H1 (cell line): Measurements from ENCODE around the gene ZMYND10. TPM values are rescaled to one million over a fixed set of nuclear protein-coding genes. Genes with fewer than 3 reads are reported as not detected.
A peak's percentile ranks its signal among the peaks of the same experiment; 100 is the strongest.

Source experiments
- CTCF ChIA-PET: fragments of 300-600 bp; sonication (Branson Sonifier 250); formaldehyde crosslinking; loops from one replicate; lab custom pipeline; 2021; ENCODE audit not compliant: partially characterized antibody; lab: Charles Lee
- POLR2A ChIA-PET: fragments of 300-600 bp; sonication (Branson Sonifier 250); formaldehyde crosslinking; loops from one replicate; lab custom pipeline; 2021; ENCODE audit warnings: inconsistent platforms; ENCODE audit not compliant: partially characterized antibody; lab: Charles Lee
- DNase-seq, 2 experiments: peaks; one replicate each; pipeline versions ENCODE4 v3.0.0 to v3.0.0-alpha.2; 2010 to 2022; ENCODE audit warnings: low spot score in 2 of 2, low read depth in 1 of 2, mixed read lengths in 1 of 2
- FAIRE-seq: peaks from 2 replicates; lab custom pipeline; 2011; peaks lifted over from hg19 to GRCh38; lab: Jason Lieb, UNC
- H2AFZ ChIP-seq: 2 replicates; pipeline ENCODE4 v1.8.1; 2012; ENCODE audit warnings: low read length, inconsistent platforms
- H2AK5ac ChIP-seq: 2 replicates; pipeline ENCODE4 v1.6.1; 2013; ENCODE audit warnings: low read depth, low read length
- H2BK120ac ChIP-seq: replicated peaks from 2 replicates; pipeline ENCODE3; 2013; ENCODE audit warnings: low read depth, low read length, inconsistent platforms
- H2BK12ac ChIP-seq: 2 replicates; pipeline ENCODE4 v1.6.1; 2013; ENCODE audit warnings: low read depth, low read length
- H2BK15ac ChIP-seq: 2 replicates; pipeline ENCODE4 v1.6.1; 2013; ENCODE audit warnings: low read length
- H2BK20ac ChIP-seq: 2 replicates; pipeline ENCODE4 v1.6.1; 2013; ENCODE audit warnings: low read length
- H2BK5ac ChIP-seq: 2 replicates; pipeline ENCODE4 v1.6.1; 2013; ENCODE audit warnings: low read depth, low read length
- H3K14ac ChIP-seq: 2 replicates; pipeline ENCODE4 v1.6.1; 2013; ENCODE audit warnings: inconsistent platforms; ENCODE audit not compliant: insufficient read length
- H3K18ac ChIP-seq: 2 replicates; pipeline ENCODE4 v1.6.1; 2013; ENCODE audit warnings: low read length; ENCODE audit errors: extremely low read depth
- H3K23ac ChIP-seq: 2 replicates; pipeline ENCODE4 v1.6.1; 2013; ENCODE audit warnings: inconsistent platforms; ENCODE audit not compliant: insufficient read length
- H3K23me2 ChIP-seq: 2 replicates; pipeline ENCODE4 v1.6.1; 2013; ENCODE audit warnings: low read depth, low read length
- H3K27ac ChIP-seq: 2 replicates; pipeline ENCODE4 v1.6.1; 2011; ENCODE audit warnings: low read depth, low read length, inconsistent platforms
- H3K27me3 ChIP-seq, 4 experiments: replicated peaks in 1 of 4; 1 replicate in 1 of 4; 2 replicates in 3 of 4; pipeline versions ENCODE4 v1.6.1 to v1.8.1; 2011 to 2013; ENCODE audit warnings: low read length in 3 of 4, mild to moderate bottlenecking in 3 of 4, inconsistent platforms in 2 of 4, mixed read lengths in 2 of 4, moderate library complexity in 1 of 4; ENCODE audit not compliant: control insufficient read depth in 3 of 4, insufficient read depth in 3 of 4; ENCODE audit errors: extremely low read depth in 1 of 4
- H3K36me3 ChIP-seq, 4 experiments: 2 replicates each; pipeline versions ENCODE4 v1.6.1 to v1.8.1; 2011 to 2013; ENCODE audit warnings: mild to moderate bottlenecking in 4 of 4, low read length in 3 of 4, moderate library complexity in 2 of 4, control low read depth in 1 of 4, inconsistent platforms in 1 of 4; ENCODE audit not compliant: insufficient read depth in 4 of 4, control insufficient read depth in 2 of 4
- H3K4ac ChIP-seq: replicated peaks from 2 replicates; pipeline ENCODE3; 2013; ENCODE audit warnings: low read length, low read depth, mixed read lengths, inconsistent platforms; ENCODE audit not compliant: insufficient read length
- H3K4me1 ChIP-seq, 4 experiments: replicated peaks in 1 of 4; 1 replicate in 1 of 4; 2 replicates in 3 of 4; pipeline versions ENCODE4 v1.6.1 to v1.8.1; 2011 to 2013; ENCODE audit warnings: low read length in 3 of 4, inconsistent platforms in 2 of 4, mixed read lengths in 1 of 4; ENCODE audit not compliant: insufficient read depth in 4 of 4, control insufficient read depth in 3 of 4
- H3K4me2 ChIP-seq, 2 experiments: 2 replicates each; pipeline versions ENCODE4 v1.6.1 to v1.8.1; 2011 to 2013; ENCODE audit warnings: low read depth in 2 of 2, low read length in 2 of 2, control low read depth in 1 of 2, inconsistent platforms in 1 of 2, mild to moderate bottlenecking in 1 of 2; ENCODE audit not compliant: insufficient read depth in 1 of 2
- H3K4me3 ChIP-seq, 4 experiments: fragments of 200-600, 300-600 bp in 1 of 4; sonication (generic), shearing (Covaris generic), sonication (Bioruptor Twin) in 1 of 4; 2 replicates each; pipeline versions ENCODE4 v1.5.1 to v1.8.1; 2011 to 2016; ENCODE audit warnings: low read length in 4 of 4, low read depth in 3 of 4, control low read depth in 2 of 4, inconsistent platforms in 2 of 4, mild to moderate bottlenecking in 2 of 4, mixed read lengths in 1 of 4, moderate library complexity in 1 of 4; ENCODE audit not compliant: insufficient read depth in 2 of 4; ENCODE audit errors: extremely low read depth in 1 of 4
- H3K56ac ChIP-seq: replicated peaks from 2 replicates; pipeline ENCODE3; 2013; ENCODE audit warnings: low read depth, mild to moderate bottlenecking, mixed read lengths, low read length, inconsistent platforms; ENCODE audit not compliant: insufficient read length
- H3K79me1 ChIP-seq: 2 replicates; pipeline ENCODE4 v1.6.1; 2013; ENCODE audit warnings: low read depth, low read length, control low read depth
- H3K79me2 ChIP-seq, 2 experiments: 2 replicates each; pipeline versions ENCODE4 v1.6.1 to v1.8.1; 2012 to 2013; ENCODE audit warnings: low read length in 2 of 2, mild to moderate bottlenecking in 2 of 2, inconsistent platforms in 1 of 2; ENCODE audit not compliant: insufficient read depth in 2 of 2, control insufficient read depth in 1 of 2
- H3K9ac ChIP-seq, 4 experiments: replicated peaks in 1 of 4; 1 replicate in 1 of 4; 2 replicates in 3 of 4; pipeline versions ENCODE4 v1.6.1 to v1.8.1; 2011 to 2013; ENCODE audit warnings: low read depth in 3 of 4, low read length in 3 of 4, control low read depth in 2 of 4, mild to moderate bottlenecking in 2 of 4, moderate library complexity in 2 of 4, inconsistent platforms in 1 of 4; ENCODE audit errors: extremely low read depth in 1 of 4
- H3K9me3 ChIP-seq, 2 experiments: 2 replicates each; pipeline versions ENCODE4 v1.6.1 to v1.8.1; 2012 to 2013; ENCODE audit warnings: mild to moderate bottlenecking in 2 of 2, moderate library complexity in 2 of 2, control low read depth in 1 of 2, inconsistent platforms in 1 of 2, low read depth in 1 of 2, low read length in 1 of 2, mixed read lengths in 1 of 2; ENCODE audit not compliant: insufficient read depth in 2 of 2
- H4K20me1 ChIP-seq, 2 experiments: replicated peaks in 1 of 2; 2 replicates each; pipeline versions ENCODE3 to v1.8.1; 2011 to 2013; ENCODE audit warnings: inconsistent platforms in 2 of 2, low read length in 2 of 2, mild to moderate bottlenecking in 1 of 2; ENCODE audit not compliant: insufficient read depth in 2 of 2, control insufficient read depth in 1 of 2
- H4K5ac ChIP-seq: 2 replicates; pipeline ENCODE4 v1.6.1; 2013; ENCODE audit warnings: low read length, low read depth, mixed read lengths, inconsistent platforms; ENCODE audit not compliant: insufficient read length
- H4K8ac ChIP-seq: 2 replicates; pipeline ENCODE4 v1.8.0; 2013; ENCODE audit warnings: mild to moderate bottlenecking, moderate library complexity, low read length, inconsistent platforms; ENCODE audit not compliant: insufficient read depth; ENCODE audit errors: extremely low read depth
- H4K91ac ChIP-seq: replicated peaks from 2 replicates; pipeline ENCODE3; 2013; ENCODE audit warnings: low read length, mixed read lengths, inconsistent platforms; ENCODE audit not compliant: insufficient read length
- CEBPB ChIP-seq: IDR thresholded peaks from 2 replicates; pipeline ENCODE4 v1.6.1; 2012; ENCODE audit warnings: low read depth, low read length
- HDAC2 ChIP-seq, 2 experiments: fragments of 300-600 bp in 1 of 2; sonication (generic) in 1 of 2; IDR thresholded peaks; 2 replicates each; pipeline ENCODE4 v1.6.1; 2011 to 2012; ENCODE audit warnings: low read depth in 2 of 2, low read length in 2 of 2, mild to moderate bottlenecking in 2 of 2, moderate library complexity in 2 of 2, borderline replicate concordance in 1 of 2, inconsistent platforms in 1 of 2
- NANOG ChIP-seq: IDR thresholded peaks from 2 replicates; pipeline ENCODE4 v1.6.1; 2011; ENCODE audit warnings: low read length, low read depth, mild to moderate bottlenecking, inconsistent platforms; ENCODE audit not compliant: insufficient read depth, poor library complexity, severe bottlenecking
- RFX5 ChIP-seq: IDR thresholded peaks from 2 replicates; pipeline ENCODE4 v1.6.1; 2011; ENCODE audit warnings: low read depth, low read length, improper control_type of control experiment, borderline replicate concordance
- RNF2 ChIP-seq: fragments of 200-900, 300-1000 bp; sonication (generic); IDR thresholded peaks from 2 replicates; pipeline ENCODE4 v1.7.1; 2016; ENCODE audit warnings: borderline replicate concordance, low read depth, mild to moderate bottlenecking, antibody characterized with exemption, low read length; ENCODE audit not compliant: poor library complexity, severe bottlenecking; ENCODE audit errors: missing control alignments
- SIN3A ChIP-seq, 2 experiments: IDR thresholded peaks in 1 of 2; conservative IDR thresholded peaks in 1 of 2; 2 replicates each; pipeline ENCODE4 v1.6.1; 2011 to 2012; ENCODE audit warnings: low read length in 2 of 2, improper control_type of control experiment in 1 of 2, low read depth in 1 of 2, mild to moderate bottlenecking in 1 of 2
- SUZ12 ChIP-seq: fragments of 200-600 bp; sonication (generic); IDR thresholded peaks from 2 replicates; pipeline ENCODE4 v1.6.1; 2012; ENCODE audit warnings: mild to moderate bottlenecking, inconsistent platforms, low read length, moderate library complexity, mixed read lengths
- TAF7 ChIP-seq: optimal IDR thresholded peaks from 2 replicates; pipeline ENCODE3; 2011; ENCODE audit warnings: low read depth, mild to moderate bottlenecking, inconsistent platforms, low read length, moderate library complexity, borderline replicate concordance
- TEAD4 ChIP-seq: IDR thresholded peaks from 2 replicates; pipeline ENCODE4 v1.6.1; 2012; ENCODE audit warnings: low read depth, low read length, inconsistent platforms, mixed read lengths
- USF2 ChIP-seq: IDR thresholded peaks from 2 replicates; pipeline ENCODE4 v1.6.1; 2011; ENCODE audit warnings: low read length, improper control_type of control experiment
- WGBS, 2 experiments: shearing (Covaris generic) in 1 of 2; methylation state at CpG; one replicate each; pipeline versions ENCODE4 v1.1.6 to v1.1.7; 2013 to 2015; ENCODE audit warnings: low lambda C conversion rate in 2 of 2, mixed read lengths in 2 of 2, inconsistent platforms in 1 of 2, low coverage in 1 of 2, missing lambda C conversion rate in 1 of 2; ENCODE audit not compliant: insufficient replicate concordance in 2 of 2, insufficient coverage in 1 of 2, insufficient read length in 1 of 2; ENCODE audit errors: extremely low coverage in 1 of 2, missing lambda C conversion rate in 1 of 2; 5-methylcytosine and 5-hydroxymethylcytosine counted together
- polyA plus RNA-seq, 7 experiments: library from polyadenylated mRNA; depleted of rRNA in 3 of 7; stranded (reverse) in 5 of 7; unstranded in 2 of 7; fragments of >200 nt in 5 of 7; fragments of 200-250 nt in 2 of 7; gene quantifications; 1 replicate in 5 of 7; 2 replicates in 1 of 7; 4 replicates in 1 of 7; pipeline versions ENCODE4 v1.2.1 to v1.2.3, GENCODE V29; 2011 to 2013; ENCODE audit warnings: missing spikeins in 2 of 7, mixed read lengths in 2 of 7
- total RNA-seq: library from RNA; stranded (reverse); fragmentation: NEBNext Ultra II Directional; extraction: Animal tissue kit (Norgen Biotek cat#: 25700); gene quantifications from 2 replicates; pipeline ENCODE4 v1.2.1, GENCODE V29; 2021

ZMYND10 gene
- total and polyA plus RNA-seq, 2 of the 8 experiments (the other 6 are each of a cell fraction or from before 2014, with no cell fraction given), result 0.56 to 0.79 TPM

DNA sequence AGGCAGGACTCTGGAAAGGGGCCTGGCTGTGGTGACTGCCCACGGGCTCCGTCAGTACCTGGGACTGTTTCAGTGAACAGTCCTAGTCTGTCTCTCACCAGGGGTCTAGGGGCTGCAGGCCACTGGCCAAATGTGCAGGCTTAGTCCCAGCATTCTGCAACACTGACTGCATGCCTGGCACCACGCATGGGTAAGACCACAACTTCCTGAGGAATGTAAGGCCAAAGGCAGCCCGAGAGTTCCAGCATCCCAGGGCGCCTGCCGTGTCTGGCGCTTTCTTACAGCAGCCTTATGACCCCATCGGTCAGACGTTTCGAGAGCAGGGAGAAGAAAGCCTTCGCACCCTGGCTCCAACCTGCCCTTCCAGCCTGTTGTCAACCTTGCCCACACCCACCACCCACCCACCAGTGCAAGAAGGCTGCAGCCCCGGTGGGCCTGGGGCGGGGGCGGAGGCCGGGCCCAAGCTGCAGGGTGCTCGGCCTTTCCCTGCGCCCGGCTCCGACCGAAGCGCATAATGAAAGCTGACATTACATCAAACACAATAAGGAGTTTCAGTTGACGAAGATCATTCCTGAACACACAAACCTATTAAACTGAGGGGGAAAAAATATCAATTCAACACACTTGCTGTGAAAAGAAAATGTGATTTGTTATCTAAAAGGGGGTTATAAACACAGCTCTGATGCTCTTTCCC lies 43.3 kb upstream of the ZMYND10 start:
- H3K23ac ChIP-seq, result no peak overlapping the region
- H3K23me2 ChIP-seq, result no peaks in the 10 kb centered on the region
- no peak overlapping the region for H3K27ac ChIP-seq
- H3K4me2 ChIP-seq, result no peak overlapping the region
- no peak overlapping the region for H2BK5ac ChIP-seq
- H2BK120ac ChIP-seq, result no peak overlapping the region
- H2AFZ ChIP-seq, result no peak overlapping the region
- H4K5ac ChIP-seq, result no peak overlapping the region
- H3K14ac ChIP-seq, result no peak overlapping the region
- peaks cover 0 to 2% (median under 1%) of the 10 kb centered on the region in 4 experiments; a peak in 3 of 7 replicates for H3K4me1 ChIP-seq
- H3K36me3 ChIP-seq, result no peaks in the 10 kb centered on the region
- H3K79me2 ChIP-seq, result no peaks in the 10 kb centered on the region
- no peak overlapping the region for H4K91ac ChIP-seq
- no peak overlapping the region for H3K9ac ChIP-seq
- H2BK15ac ChIP-seq, result no peak overlapping the region
- H3K9me3 ChIP-seq, result no peaks in the 10 kb centered on the region
- FAIRE-seq (no peak), DNase-seq (no peak)
- no peak overlapping the region for H2AK5ac ChIP-seq
- H3K27me3 ChIP-seq, result no peaks in the 10 kb centered on the region
- ChIA-PET POLR2A (interaction anchor here (0.9 kb wide), 1 partner anchor 127 kb away, joined by 3 read pairs; no protein-coding TSS in a partner anchor), CTCF (interaction anchor here (0.7 to 9.3 kb wide), 17 partner anchors 10 to 182 kb away, joined by 3 to 136 read pairs (median 6); partner anchors contain the start of genes CYB561D2, NPRL2 and ZMYND10)
- H3K56ac ChIP-seq, result no peak overlapping the region
- H3K4ac ChIP-seq, result no peak overlapping the region
- H4K20me1 ChIP-seq, result peaks cover 0 to 3% of the 10 kb centered on the region in 2 experiments
- no peak overlapping the region for H3K4me3 ChIP-seq
- H4K8ac ChIP-seq, result peak overlapping the region; percentile 6; the same call in 1 of the 2 replicates
- no peak overlapping the region for H2BK12ac ChIP-seq
- H2BK20ac ChIP-seq, result no peak overlapping the region
- WGBS, 2 experiments, result 92% methylated on average over 22 of the region's 22 CpGs; no CpG with 5 or more reads in 1 of the 2 experiments
- H3K79me1 ChIP-seq, result no peaks in the 10 kb centered on the region
- H3K18ac ChIP-seq, result no peak overlapping the region; the same call in 1 of the 2 replicates
- TF ChIP-seq SIN3A (conservative IDR thresholded peaks at IDR 0.05 in 1 of 2, IDR thresholded peaks at IDR 0.05 in 1 of 2; ENCODE audit: low read depth in 1 of 2, low read length in 2 of 2), result no peak
- no peak for TF ChIP-seq RFX5
- TF ChIP-seq USF2, result no peak
- TF ChIP-seq NANOG, result no peak
- no peak for TF ChIP-seq HDAC2 (IDR thresholded peaks at IDR 0.05; ENCODE audit: borderline replicate concordance in 1 of 2, low read depth in 2 of 2, low read length in 2 of 2)
- no peak for TF ChIP-seq SUZ12
- TF ChIP-seq CEBPB, result no peak
- no peak for TF ChIP-seq TAF7
- no peak for TF ChIP-seq TEAD4
- no peak for TF ChIP-seq RNF2
